SJSA1 (cell line): ENCODE results near the gene COPA. TPM values are rescaled to one million over a fixed set of nuclear protein-coding genes. Genes with fewer than 3 reads are reported as not detected.

Source experiments
- DNase-seq, 2 experiments: peaks; one replicate each; pipeline ENCODE4 v3.0.0-alpha.2; 2015 to 2020; ENCODE audit warnings: low spot score in 2 of 2, low read depth in 1 of 2
- H3K27ac ChIP-seq: fragments of 250-450 bp; sonication (Bioruptor Pico); 2 replicates; pipeline ENCODE4 v1.5.1; 2020; ENCODE audit warnings: mild to moderate bottlenecking, moderate library complexity
- H3K27me3 ChIP-seq: fragments of 250-450 bp; sonication (Bioruptor Pico); replicated peaks from 2 replicates; pipeline ENCODE4 v1.5.1; 2020; ENCODE audit warnings: mild to moderate bottlenecking, moderate library complexity
- H3K36me3 ChIP-seq: fragments of 250-450 bp; sonication (Bioruptor Pico); 2 replicates; pipeline ENCODE4 v1.5.1; 2020; ENCODE audit warnings: mild to moderate bottlenecking
- H3K4me1 ChIP-seq: fragments of 250-450 bp; sonication (Bioruptor Pico); replicated peaks from 2 replicates; pipeline ENCODE4 v1.6.1; 2021; ENCODE audit warnings: mild to moderate bottlenecking
- H3K4me3 ChIP-seq: fragments of 250-450 bp; sonication (Bioruptor Pico); 2 replicates; pipeline ENCODE4 v1.5.1; 2020; ENCODE audit warnings: mild to moderate bottlenecking
- H3K9me3 ChIP-seq: fragments of 250-450 bp; sonication (Bioruptor Pico); replicated peaks from 2 replicates; pipeline ENCODE4 v1.5.1; 2020; ENCODE audit warnings: mild to moderate bottlenecking
- total RNA-seq: library from RNA; depleted of rRNA; stranded (reverse); fragments of >200 nt; shearing (Covaris generic); gene quantifications from 2 replicates; pipeline ENCODE4 v1.2.3, GENCODE V29; 2014; rRNA removed

Gene COPA
- total RNA-seq, 1 experiment from 2014 or later: 191 TPM

DNA sequence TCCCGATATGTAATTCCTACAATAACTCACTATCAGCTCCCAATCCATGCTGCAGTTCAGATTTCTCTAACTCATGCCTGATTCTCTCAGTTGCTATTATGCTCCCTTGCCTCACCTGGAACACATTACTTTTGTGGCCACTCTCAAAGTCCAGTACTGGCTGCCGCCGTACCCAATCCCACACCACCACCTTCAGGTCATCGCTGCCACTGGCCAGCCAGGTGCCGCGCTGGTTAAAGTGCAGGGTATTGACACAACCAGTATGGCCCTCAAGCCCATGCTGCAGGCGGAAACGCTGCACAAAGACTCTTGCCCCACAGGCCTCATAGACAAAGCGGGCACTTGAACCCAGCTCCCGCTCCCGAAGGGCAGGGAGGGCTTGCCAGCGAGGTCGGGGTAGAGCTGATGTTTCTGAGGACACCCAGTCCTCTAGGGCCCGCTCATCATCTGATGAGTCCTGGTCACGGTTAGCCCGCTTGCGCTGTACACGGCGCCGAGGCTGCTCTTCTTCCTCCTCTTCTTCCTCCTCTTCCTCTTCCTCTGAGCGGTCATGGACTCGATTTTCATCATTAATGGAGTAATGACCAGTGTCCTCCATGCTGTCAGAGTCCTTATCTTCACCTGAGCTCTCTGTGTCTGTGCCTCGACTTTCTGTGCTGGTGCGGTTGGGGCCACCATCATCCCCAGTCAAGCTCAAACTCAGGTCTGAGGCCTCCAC lies 103.3 kb downstream of the COPA start:
- Histone ChIP-seq H3K27ac (no peak overlapping the region), H3K4me1 (no peaks in the 10 kb centered on the region), H3K4me3 (no peak overlapping the region), H3K36me3 (peaks cover 60% of the 10 kb centered on the region), H3K27me3 (no peaks in the 10 kb centered on the region), H3K9me3 (no peaks in the 10 kb centered on the region)
- DNase-seq: no peak

Other genes with a start within 250 kb of the COPA start
- gene IGSF8, start 244.6 kb downstream of the COPA start, total RNA-seq: 30.6 and 41.7 TPM in 2 replicates
- 1.2 TPM in 1 of 2 replicates, not detected in the other for gene ATP1A2, start 227.5 kb downstream of the COPA start, total RNA-seq
- not detected in 2 replicates for gene ATP1A4, start 191.6 kb downstream of the COPA start, total RNA-seq
- gene CASQ1, start 152.7 kb downstream of the COPA start, total RNA-seq: not detected in 2 replicates
- 170 and 321 TPM in 2 replicates for gene PEA15, start 137.9 kb downstream of the COPA start, total RNA-seq
- 37.5 and 45.8 TPM in 2 replicates for gene DCAF8, start 80.7 kb downstream of the COPA start, total RNA-seq
- gene PEX19, start 58.1 kb downstream of the COPA start, total RNA-seq: 51.9 and 61.0 TPM in 2 replicates
- gene NCSTN, start 133 bp upstream of the COPA start, total RNA-seq: 48.4 and 58.5 TPM in 2 replicates
- 0.11 TPM in 1 of 2 replicates, not detected in the other for gene NHLH1, start 23.8 kb upstream of the COPA start, total RNA-seq
- 2.2 and 2.3 TPM in 2 replicates for gene VANGL2, start 57.3 kb upstream of the COPA start, total RNA-seq
- gene SLAMF6, start 180.0 kb upstream of the COPA start, total RNA-seq: not detected in 2 replicates
- not detected in 2 replicates for gene CD84, start 236.2 kb upstream of the COPA start, total RNA-seq